ENCODE results near the gene EPS8. TPM values are rescaled to one million over a fixed set of nuclear protein-coding genes. Genes with fewer than 3 reads are reported as not detected.

Gene EPS8
- total RNA-seq, 1 experiment from 2014 or later: 85.3 TPM

GRCh38 chr12:15777355-15778012 is 11.7 kb downstream of the EPS8 start:
- H3K4me3 Mint-ChIP-seq (ENCODE audit: unreplicated experiment): no peak overlapping the region
- H3K36me3 Mint-ChIP-seq (ENCODE audit: insufficient read depth, unreplicated experiment): peaks cover 6% of the 10 kb centered on the region
- DNase-seq (ENCODE audit: unreplicated experiment): no peak
- CTCF ChIA-PET: interaction anchor here (0.6 to 1.6 kb wide), 5 partner anchors 20 to 192 kb away, joined by 3 to 5 read pairs (median 4); no protein-coding TSS in a partner anchor
- POLR2A ChIA-PET: interaction anchor here (1.0 to 5.8 kb wide), 4 partner anchors 8 to 50 kb away, joined by 3 to 72 read pairs (median 7); partner anchors contain the start of gene EPS8
- no TSS peak for BruUV-seq (replicated peaks)
- peak overlapping the region; percentile 21 for H3K27ac Mint-ChIP-seq (ENCODE audit: low read depth, unreplicated experiment)
- TF ChIP-seq CTCF (IDR thresholded peaks at IDR 0.05; ENCODE audit: unreplicated experiment): no peak
- H3K9me3 Mint-ChIP-seq (ENCODE audit: unreplicated experiment): no peaks in the 10 kb centered on the region
- H3K27me3 Mint-ChIP-seq (ENCODE audit: insufficient read depth, unreplicated experiment): no peaks in the 10 kb centered on the region
- peaks cover 36% of the 10 kb centered on the region for H3K4me1 Mint-ChIP-seq (ENCODE audit: insufficient read depth, unreplicated experiment)
- intact Hi-C loops (cut with micrococcal nuclease): no loop called here

- POLR2A ChIA-PET: interaction anchor here (0.6 to 5.8 kb wide), 6 partner anchors 9 to 1005 kb away, joined by 3 to 72 read pairs (median 3); partner anchors contain the start of gene EPS8
- intact Hi-C loops (cut with micrococcal nuclease): no loop called here
Observed at GRCh38 chr12:15776532-15776931, 12.7 kb downstream of the EPS8 start.

GRCh38 chr12:15774819-15775218 is 14.4 kb downstream of the EPS8 start:
- H3K27ac Mint-ChIP-seq (ENCODE audit: low read depth, unreplicated experiment): no peak overlapping the region
- H3K4me3 Mint-ChIP-seq (ENCODE audit: unreplicated experiment): no peak overlapping the region
- no peak for DNase-seq (ENCODE audit: unreplicated experiment)

More at GRCh38 chr12:15776532-15776931, 12.7 kb downstream of the EPS8 start:
- no peak overlapping the region for H3K27ac Mint-ChIP-seq (ENCODE audit: low read depth, unreplicated experiment)
- CTCF ChIA-PET: interaction anchor here (0.6 to 1.8 kb wide), 5 partner anchors 12 to 550 kb away, joined by 3 to 4 read pairs (median 3); no protein-coding TSS in a partner anchor
- no peaks in the 10 kb centered on the region for H3K9me3 Mint-ChIP-seq (ENCODE audit: unreplicated experiment)
- no peak for DNase-seq (ENCODE audit: unreplicated experiment)
- H3K4me1 Mint-ChIP-seq (ENCODE audit: insufficient read depth, unreplicated experiment): peaks cover 44% of the 10 kb centered on the region
- no peak for TF ChIP-seq CTCF (IDR thresholded peaks at IDR 0.05; ENCODE audit: unreplicated experiment)
- BruUV-seq (replicated peaks): no TSS peak
- peaks cover 6% of the 10 kb centered on the region for H3K36me3 Mint-ChIP-seq (ENCODE audit: insufficient read depth, unreplicated experiment)
- H3K27me3 Mint-ChIP-seq (ENCODE audit: insufficient read depth, unreplicated experiment): no peaks in the 10 kb centered on the region
- H3K4me3 Mint-ChIP-seq (ENCODE audit: unreplicated experiment): no peak overlapping the region

More at GRCh38 chr12:15774819-15775218, 14.4 kb downstream of the EPS8 start:
- intact Hi-C loops (cut with micrococcal nuclease): loop anchor here (5.0 kb wide), 1 partner anchor 183 kb away; no protein-coding TSS in a partner anchor
- POLR2A ChIA-PET: interaction anchor here (0.7 to 3.3 kb wide), 5 partner anchors 11 to 246 kb away, joined by 3 to 13 read pairs (median 4); partner anchors contain the start of gene EPS8
- CTCF ChIA-PET: interaction anchor here (0.7 kb wide), 2 partner anchors 184 to 380 kb away, joined by 3 read pairs; no protein-coding TSS in a partner anchor
- Mint-ChIP-seq H3K36me3 (ENCODE audit: insufficient read depth, unreplicated experiment) (peaks cover 6% of the 10 kb centered on the region), H3K9me3 (ENCODE audit: unreplicated experiment) (no peaks in the 10 kb centered on the region), H3K4me1 (ENCODE audit: insufficient read depth, unreplicated experiment) (peaks cover 47% of the 10 kb centered on the region), H3K27me3 (ENCODE audit: insufficient read depth, unreplicated experiment) (no peaks in the 10 kb centered on the region)
- BruUV-seq (replicated peaks): no TSS peak
- TF ChIP-seq CTCF (IDR thresholded peaks at IDR 0.05; ENCODE audit: unreplicated experiment): no peak

Measured in MCF 10A (cell line).